OCI-LY7 (cell line): Measurements from ENCODE around the gene MACC1.

Experiments used
- CTCF ChIP-seq: fragments of 200-600 bp; sonication (generic); conservative IDR thresholded peaks from 2 replicates; pipeline ENCODE4 v1.5.1; 2014; ENCODE audit warnings: mild to moderate bottlenecking, antibody characterized with exemption, low read length, moderate library complexity, mixed read lengths
- EZH2phosphoT487 ChIP-seq: fragments of 200-600 bp; sonication (generic); IDR thresholded peaks from 2 replicates; pipeline ENCODE4 v1.6.1; 2018; ENCODE audit warnings: low read depth, borderline replicate concordance, mild to moderate bottlenecking, mixed run types, antibody characterized with exemption, low read length, moderate library complexity, mixed read lengths

- TF ChIP-seq EZH2phosphoT487 (no peak), CTCF (no peak)
Observed at GRCh38 chr7:20238194-20238753, 21.1 kb upstream of the MACC1 start.
